Measurements from ENCODE around the gene ITGAL. TPM values are rescaled to one million over a fixed set of nuclear protein-coding genes. Genes with fewer than 3 reads are reported as not detected.

Gene ITGAL
- total RNA-seq, 1 experiment from 2014 or later = not detected

DNA sequence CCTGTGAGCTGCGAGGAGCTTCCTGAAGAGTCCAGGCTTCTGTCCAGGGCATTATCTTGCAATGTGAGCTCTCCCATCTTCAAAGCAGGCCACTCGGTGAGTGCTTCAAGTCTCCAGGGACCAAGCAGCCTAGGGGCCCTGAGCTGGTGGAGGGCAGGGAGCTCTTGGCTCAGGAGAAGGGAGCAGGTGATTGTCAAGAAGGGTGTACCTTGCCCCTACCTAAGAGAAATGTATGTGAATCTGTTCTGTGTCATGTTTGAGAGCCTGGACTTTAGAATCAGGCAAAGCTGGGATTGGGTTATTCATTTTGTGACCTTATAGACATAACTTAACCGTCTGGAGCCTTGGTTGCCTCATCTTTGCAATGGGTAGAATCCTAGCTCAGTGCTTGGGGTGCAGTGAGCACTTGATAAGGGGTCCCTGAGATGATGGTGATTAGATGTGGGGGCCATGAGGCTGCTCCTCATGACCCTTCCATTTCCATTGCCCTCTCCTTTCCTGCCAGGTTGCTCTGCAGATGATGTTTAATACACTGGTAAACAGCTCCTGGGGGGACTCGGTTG lies 37.9 kb downstream of the ITGAL start:
- no peak overlapping the region for H2AK5ac ChIP-seq (ENCODE audit: insufficient read length, low read length)
- H3K4ac ChIP-seq (ENCODE audit: low read depth, low read length) = no peak overlapping the region
- no peaks in the 10 kb centered on the region for H3K9me3 Mint-ChIP-seq

More for the DNA sequence above, 37.9 kb downstream of the ITGAL start:
- Histone ChIP-seq H3K9me3 (ENCODE audit: control insufficient read depth, low read depth, low read length) (no peaks in the 10 kb centered on the region), H3K14ac (ENCODE audit: insufficient read depth, low read length) (no peak overlapping the region), H3K23ac (ENCODE audit: insufficient read length, low read depth, low read length) (no peak overlapping the region), H3K4me2 (ENCODE audit: insufficient read depth, insufficient read length, low read length) (no peak overlapping the region), H3K79me2 (ENCODE audit: insufficient read depth, low read length) (no peaks in the 10 kb centered on the region), H4K5ac (ENCODE audit: insufficient read length, low read depth, low read length) (no peak overlapping the region), H3K27me3 (ENCODE audit: insufficient read depth, low read length) (no peaks in the 10 kb centered on the region), H2BK12ac (ENCODE audit: insufficient read length, low read depth, low read length) (no peak overlapping the region), H2AFZ (ENCODE audit: low read length) (no peak overlapping the region), H3T11ph (ENCODE audit: low read length) (no peak overlapping the region), H3K27ac (ENCODE audit: insufficient read length, low read depth, low read length) (no peak overlapping the region), H4K91ac (ENCODE audit: insufficient read length, low read depth, low read length) (no peak overlapping the region), H3K9ac (ENCODE audit: extremely low read depth, insufficient read length, low read length) (no peak overlapping the region), H3K4me1 (ENCODE audit: insufficient read depth, low read length) (no peaks in the 10 kb centered on the region), H2BK120ac (ENCODE audit: low read depth, low read length, poor library complexity, severe bottlenecking) (no peak overlapping the region), H3K23me2 (ENCODE audit: insufficient read length, low read depth, low read length, poor library complexity, severe bottlenecking) (no peaks in the 10 kb centered on the region), H3K18ac (ENCODE audit: insufficient read length, low read depth, low read length) (no peak overlapping the region), H4K20me1 (ENCODE audit: control insufficient read depth, insufficient read depth, insufficient read length) (no peaks in the 10 kb centered on the region), H3K79me1 (ENCODE audit: insufficient read depth, low read depth, low read length, poor library complexity, severe bottlenecking) (no peaks in the 10 kb centered on the region), H2BK20ac (ENCODE audit: low read depth, low read length, poor library complexity, severe bottlenecking) (no peak overlapping the region), H3K56ac (ENCODE audit: insufficient read length, low read depth, low read length) (no peak overlapping the region), H2BK5ac (ENCODE audit: insufficient read length, low read length) (no peak overlapping the region), H2BK15ac (ENCODE audit: low read depth, low read length) (no peak overlapping the region), H4K8ac (replicated peaks; ENCODE audit: insufficient read length, low read depth, low read length) (no peak overlapping the region)
- Mint-ChIP-seq H3K4me1 (no peaks in the 10 kb centered on the region), H3K27me3 (ENCODE audit: low read depth) (peaks cover 11% of the 10 kb centered on the region), H3K36me3 (ENCODE audit: insufficient read depth in 1 of 3, low read depth in 3 of 3) (no peaks in the 10 kb centered on the region), H3K4me3 (no peak overlapping the region), H3K27ac (no peak overlapping the region; a peak in 1 of 7 replicates)
- TF ChIP-seq, protein P1, sequence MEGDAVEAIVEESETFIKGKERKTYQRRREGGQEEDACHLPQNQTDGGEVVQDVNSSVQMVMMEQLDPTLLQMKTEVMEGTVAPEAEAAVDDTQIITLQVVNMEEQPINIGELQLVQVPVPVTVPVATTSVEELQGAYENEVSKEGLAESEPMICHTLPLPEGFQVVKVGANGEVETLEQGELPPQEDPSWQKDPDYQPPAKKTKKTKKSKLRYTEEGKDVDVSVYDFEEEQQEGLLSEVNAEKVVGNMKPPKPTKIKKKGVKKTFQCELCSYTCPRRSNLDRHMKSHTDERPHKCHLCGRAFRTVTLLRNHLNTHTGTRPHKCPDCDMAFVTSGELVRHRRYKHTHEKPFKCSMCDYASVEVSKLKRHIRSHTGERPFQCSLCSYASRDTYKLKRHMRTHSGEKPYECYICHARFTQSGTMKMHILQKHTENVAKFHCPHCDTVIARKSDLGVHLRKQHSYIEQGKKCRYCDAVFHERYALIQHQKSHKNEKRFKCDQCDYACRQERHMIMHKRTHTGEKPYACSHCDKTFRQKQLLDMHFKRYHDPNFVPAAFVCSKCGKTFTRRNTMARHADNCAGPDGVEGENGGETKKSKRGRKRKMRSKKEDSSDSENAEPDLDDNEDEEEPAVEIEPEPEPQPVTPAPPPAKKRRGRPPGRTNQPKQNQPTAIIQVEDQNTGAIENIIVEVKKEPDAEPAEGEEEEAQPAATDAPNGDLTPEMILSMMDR (conservative IDR thresholded peaks at IDR 0.05) = no peak
- DNase-seq = no peak
- no CpG with 5 or more reads among the region's 4 CpGs for WGBS (ENCODE audit: extremely low coverage, insufficient read length, low lambda C conversion rate)

Data from H9 (cell line).